ENCODE measurements around the gene LRRC59.

Gene LRRC59

DNA sequence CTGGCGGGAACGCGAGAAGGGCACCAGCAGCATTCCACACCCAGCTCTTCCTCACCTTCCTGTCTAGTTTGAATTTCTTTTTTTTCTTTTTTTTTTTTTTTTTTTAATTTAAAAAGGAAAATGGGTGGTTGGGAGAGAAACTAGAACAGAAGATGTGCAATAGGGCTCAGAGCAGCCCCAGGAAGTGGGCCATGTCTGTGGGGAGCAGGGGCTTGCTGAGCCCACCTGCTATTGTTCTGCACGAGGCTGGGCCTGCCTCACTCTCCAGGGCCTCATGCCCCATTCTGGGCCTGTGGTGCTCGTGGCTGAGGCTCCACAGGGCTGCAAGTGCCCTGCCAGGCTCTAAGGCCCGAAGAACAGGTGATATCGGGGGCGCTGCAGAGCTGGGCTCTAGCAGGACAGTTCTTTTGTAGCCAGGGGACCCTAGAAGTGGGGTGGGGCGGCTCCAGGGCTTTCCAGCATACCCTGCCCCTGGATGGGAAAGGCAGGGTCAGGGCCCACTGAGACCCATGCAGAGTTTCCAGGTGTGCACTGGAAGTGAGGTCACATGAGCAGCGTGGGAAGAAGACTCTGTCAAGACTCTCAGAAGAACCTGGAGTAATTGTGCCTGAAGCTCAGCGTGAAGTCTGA is 36.7 kb downstream of the LRRC59 start:
- DNase-seq = no peak

DNA sequence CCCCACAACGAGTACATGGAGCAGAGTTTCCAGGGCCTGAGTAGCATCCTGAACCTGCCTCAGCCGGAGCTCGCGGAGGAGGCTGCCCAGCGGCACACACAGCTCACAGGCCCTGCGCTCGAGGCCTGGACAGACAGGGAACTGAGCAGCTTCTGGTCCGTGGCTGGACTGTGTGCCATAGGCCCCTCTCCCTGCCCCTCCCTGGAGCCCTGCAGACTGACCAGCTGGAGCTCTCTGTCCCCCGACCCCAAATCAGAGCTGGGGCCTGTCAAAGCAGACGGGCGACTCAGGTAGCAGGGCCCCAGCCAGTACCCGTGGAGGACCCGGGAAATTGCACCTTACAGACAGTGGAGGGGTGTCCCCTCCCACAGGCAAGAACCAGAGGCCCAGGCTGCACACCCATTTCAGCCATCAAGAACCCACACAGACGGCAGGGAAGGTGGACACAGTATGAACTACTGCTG is 37.3 kb downstream of the LRRC59 start:
- DNase-seq = no peak

DNA sequence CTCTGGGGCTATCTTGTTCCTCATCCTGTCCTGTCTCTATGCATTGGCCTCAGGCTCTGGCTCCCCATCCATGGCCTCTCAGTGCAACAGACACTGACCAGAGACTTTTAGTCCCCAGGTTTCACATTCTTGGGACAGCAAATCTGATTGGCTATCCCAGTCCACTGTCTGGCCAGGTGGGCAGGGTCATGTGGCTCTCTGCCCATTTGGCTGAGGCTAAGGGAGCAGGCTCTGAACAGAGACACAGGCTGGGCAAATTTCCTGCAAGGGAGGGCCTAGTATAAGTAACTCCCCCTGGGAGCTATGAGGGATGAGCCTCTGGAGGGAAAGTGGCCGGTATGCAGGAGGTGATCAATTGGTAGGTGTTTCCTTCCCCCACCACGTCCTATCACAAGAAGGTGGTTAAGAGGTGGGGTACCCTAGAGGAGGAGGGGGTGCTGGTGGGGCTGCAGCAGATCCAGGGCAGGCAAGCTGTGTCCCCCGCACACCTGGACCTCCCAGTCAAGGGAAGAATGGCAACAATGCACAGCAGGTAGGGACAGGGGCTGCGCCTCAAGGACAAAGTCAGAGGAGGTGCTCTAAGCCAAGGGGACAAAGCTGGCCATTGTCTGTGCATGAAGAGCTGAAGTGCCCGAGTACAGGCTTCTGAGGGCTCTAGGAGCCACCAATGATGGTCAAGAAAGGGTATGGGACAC is 38.2 kb downstream of the LRRC59 start:
- DNase-seq = no peak

DNA sequence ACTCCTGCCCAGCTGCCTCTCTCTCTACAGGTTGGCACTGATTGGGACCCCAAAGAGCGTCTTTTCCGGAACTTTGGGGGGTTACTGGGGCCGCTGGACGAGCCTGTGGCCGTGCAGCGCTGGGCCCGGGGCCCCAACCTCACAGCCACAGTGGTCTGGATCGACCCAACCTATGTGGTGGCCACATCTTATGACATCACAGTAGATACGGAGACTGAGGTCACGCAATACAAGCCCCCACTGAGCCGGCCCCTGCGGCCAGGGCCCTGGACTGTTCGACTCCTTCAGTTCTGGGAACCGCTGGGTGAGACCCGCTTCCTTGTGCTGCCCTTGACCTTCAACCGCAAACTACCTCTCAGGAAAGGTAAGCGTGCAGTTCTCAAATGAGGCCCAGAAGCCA is 39.1 kb downstream of the LRRC59 start:
- no peak for DNase-seq

DNA sequence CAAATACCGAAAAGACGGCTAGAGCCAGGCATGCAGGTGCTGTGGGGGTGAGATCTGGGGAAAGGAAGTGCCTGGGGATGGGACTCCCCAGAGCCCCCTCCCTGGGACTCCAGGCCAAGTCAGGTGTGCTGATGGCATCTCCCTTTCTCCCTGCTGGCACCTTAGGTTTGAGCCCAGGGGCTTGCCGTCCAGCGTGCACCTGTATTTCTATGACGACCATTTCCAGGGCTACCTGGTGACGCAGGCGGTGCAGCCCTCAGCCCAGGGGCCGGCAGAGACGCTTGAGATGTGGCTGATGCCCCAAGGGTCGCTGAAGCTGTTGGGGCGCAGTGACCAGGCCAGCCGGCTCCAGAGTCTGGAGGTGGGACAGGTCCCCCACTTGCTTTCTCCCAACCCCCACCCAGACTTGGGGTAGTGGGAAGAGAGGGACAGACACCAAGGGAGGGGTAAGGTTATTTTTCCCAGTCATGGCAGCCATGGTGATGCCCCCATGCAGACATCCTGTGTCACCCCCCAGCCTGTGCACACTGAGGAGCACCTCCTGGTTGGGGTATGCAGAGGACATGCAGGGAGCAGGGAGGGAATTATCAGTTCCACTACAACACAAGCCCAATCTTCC is 40.3 kb downstream of the LRRC59 start:
- DNase-seq = no peak

DNA sequence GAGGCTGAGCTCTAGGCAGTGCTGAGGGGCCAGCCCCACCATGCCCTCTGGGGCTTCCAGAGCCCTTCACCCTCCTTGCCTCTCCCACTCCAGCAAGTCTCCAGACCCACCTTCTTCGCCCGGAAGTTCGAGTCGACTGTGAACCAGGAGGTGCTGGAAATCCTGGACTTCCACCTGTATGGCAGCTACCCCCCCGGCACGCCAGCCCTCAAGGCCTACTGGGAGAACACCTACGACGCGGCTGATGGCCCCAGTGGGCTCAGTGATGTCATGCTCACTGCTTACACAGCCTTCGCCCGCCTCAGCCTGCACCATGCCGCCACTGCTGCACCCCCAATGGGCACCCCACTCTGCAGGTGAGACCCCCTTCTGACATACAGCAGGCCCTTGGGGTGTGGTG is 40.9 kb downstream of the LRRC59 start:
- DNase-seq = no peak

DNA sequence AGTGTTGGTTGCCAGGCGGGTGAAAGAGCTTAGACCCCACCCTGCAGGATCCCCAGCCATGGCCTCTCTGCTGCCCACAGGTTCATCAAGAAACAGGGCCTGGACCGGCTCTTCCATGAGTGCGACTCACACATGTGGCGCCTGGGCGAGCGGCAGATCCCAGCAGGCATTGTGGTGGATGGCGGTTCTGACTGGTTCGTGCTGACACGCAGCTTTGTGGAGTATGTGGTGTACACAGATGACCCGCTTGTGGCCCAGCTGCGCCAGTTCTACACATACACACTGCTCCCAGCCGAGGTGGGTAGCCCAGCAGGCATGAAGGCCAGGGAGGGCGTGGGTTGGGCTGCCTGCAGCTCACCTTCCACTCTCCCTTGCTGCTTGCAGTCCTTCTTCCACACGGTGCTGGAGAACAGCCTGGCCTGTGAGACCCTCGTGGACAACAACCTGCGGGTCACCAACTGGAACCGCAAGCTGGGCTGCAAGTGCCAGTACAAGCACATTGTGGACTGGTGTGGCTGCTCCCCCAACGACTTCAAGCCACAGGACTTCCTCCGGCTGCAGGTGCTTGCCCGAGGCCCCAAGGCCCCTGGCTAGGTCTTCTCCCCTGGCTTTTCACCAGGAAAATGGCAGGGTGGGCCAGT is 41.5 kb downstream of the LRRC59 start:
- no peak for DNase-seq

DNA sequence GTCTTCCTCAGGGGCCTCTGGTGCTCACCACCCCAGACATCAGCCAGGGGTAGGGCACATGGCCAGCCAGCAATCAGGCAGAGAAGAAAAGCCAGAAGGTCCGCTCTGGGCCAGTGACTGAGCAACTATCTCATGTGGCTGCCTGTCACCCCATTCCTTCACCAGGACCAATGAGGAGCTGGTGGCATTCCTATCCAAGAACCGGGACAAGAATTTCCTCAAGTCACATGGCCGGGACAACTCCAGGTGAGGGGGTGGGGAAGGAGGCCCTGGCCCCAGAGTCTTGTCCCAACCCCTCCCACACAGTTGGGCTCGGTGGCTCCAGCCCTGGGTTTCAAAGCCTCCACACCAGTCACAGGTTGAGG is 42.0 kb downstream of the LRRC59 start:
- no peak for DNase-seq

DNA sequence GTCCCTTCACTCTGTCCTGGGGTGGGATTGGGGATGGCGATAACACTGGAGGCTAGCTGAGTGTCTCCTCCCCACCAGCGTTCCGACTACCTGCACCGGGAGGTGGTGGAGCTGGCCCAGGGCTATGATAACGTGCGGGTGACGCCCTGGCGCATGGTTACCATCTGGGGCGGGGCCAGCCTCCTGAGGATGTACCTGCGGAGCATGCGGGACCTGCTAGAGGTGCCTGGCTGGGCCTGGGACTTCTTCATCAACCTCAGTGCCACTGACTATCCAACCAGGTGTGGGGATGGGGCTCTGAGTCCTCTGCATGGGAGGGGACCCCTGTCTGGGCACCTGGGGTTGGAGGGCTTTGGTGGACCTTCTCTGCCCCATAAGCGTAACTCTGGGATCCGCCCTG is 42.5 kb downstream of the LRRC59 start:
- DNase-seq = no peak

DNA sequence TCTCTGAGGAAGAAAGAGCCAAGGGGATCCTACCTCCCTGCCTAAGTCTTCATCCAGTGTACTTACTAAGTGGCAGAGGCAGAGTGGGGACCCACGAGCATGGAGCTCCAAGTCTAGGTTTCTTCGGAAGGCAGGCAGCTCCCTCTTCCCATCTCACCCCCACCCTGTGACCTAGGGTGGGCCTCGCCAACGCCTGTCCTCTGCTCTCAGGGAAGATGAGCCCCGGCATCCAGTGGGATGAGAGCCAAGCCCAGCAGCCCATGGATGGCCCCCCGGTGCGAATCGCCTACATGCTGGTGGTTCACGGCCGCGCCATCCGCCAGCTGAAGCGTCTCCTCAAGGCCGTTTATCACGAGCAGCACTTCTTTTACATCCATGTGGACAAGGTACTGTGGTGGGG is 43.1 kb downstream of the LRRC59 start:
- DNase-seq = no peak

DNA sequence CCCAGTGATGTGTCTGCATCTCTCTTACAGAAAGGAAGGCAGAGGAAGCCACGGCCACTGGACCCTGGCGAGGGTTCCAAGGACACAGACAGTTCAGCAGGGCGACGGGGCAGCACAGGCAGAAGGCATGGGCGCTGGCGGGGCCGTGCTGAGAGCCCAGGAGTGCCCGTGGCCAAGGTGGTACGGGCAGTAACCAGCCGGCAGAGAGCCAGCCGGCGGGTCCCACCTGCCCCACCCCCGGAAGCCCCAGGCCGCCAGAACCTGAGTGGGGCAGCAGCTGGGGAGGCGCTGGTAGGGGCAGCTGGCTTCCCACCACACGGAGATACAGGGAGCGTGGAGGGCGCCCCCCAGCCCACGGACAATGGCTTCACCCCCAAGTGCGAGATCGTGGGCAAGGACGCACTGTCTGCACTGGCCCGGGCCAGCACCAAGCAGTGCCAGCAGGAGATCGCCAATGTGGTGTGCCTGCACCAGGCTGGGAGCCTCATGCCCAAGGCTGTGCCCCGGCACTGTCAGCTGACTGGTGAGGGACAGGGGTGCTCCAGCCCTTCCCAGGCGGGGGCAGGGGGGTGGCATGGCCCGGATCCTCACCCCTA is 43.6 kb downstream of the LRRC59 start:
- DNase-seq = no peak

DNA sequence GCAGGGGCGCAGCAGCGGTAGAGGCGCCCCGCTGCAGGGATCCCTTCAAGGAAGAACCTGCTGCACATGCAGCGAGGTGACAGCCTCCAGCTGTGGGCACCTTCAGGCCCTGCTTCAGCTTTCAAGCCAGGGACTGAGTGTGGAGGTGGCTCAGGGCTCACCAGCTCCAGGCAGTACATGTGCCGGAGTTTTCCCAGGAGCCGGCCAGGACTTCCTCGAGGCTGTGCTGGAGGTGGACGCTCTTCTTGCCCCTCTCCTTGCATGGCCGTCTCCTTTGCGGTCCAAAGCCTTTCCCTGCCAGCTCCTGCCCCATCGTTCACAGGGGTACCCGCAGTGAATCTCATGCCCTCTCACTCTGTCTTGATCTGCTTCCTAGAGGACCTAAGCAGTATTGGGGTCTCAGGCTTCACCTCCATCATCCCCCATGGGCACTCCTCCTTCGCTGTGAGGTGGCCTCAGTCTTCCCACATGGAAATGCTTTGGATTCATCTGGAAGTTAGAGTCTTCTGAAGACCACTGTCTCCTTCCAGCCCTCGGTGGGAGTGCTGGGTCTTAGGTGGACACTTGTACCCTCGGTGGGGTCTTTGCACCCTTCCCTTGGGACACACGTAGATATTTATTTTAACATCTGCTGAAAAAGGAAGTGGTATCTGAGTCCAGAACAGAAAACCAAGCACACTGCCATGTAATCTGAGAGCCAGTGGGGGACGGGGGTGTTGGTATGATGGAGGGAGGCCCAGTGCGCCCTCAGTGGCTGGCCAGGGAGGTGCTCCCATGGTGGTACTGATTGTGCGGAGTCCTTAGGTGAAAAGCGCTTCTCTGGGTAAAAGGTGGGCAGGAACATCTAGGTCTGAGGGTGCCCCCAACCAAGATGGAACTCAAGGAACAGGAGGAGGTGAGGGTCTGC is 44.4 kb downstream of the LRRC59 start:
- DNase-seq = no peak

DNA sequence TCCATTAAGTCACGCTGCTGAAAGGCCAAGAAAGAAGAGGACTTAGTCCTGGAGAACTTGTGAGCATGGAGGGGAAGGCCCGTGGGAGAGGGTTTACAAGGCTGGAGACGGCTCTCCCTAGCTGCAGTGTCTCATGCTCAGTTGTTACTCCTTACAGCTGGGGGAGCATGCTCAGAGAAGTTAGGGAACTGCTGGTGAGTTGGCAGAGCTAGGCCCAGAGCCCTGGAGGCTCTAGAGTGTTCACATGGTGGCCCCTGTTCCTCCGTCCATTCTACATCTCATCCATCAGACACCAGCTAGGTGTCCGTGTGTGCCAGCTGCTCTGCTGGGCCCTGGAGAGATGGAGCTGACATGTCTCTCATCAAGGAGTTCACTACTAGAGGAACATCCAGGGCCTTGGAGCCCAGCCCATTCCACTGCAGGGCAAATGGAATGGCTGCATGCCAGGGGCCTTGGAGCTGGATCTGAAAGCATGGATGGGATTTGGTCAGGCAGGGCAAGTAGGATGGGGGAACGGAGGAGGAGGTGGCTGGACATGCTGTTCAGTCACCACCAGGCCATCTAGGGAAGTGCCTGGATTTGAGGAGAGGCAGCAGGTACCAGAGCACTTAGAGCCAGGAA is 45.1 kb downstream of the LRRC59 start:
- DNase-seq = no peak

DNA sequence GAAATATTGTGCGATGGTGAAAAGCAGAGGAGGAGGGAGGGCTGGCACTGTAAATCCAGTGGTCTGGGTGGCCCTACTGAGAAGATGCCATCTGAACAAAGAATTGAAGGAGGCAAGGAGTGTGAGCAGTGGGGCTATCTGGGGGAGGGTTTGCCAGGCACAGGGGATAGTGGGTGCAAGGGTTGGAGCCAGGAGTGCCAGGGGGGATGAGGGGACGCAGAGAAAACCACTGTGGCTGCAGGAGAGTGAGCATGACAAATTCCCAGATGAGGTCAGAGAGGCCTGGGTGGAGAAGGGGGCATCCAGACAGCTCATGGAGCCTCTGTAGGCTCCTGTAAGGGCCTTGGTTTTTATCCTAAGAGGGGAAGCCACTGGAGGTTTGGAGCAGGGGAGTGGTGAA is 46.6 kb downstream of the LRRC59 start:
- DNase-seq = no peak

DNA sequence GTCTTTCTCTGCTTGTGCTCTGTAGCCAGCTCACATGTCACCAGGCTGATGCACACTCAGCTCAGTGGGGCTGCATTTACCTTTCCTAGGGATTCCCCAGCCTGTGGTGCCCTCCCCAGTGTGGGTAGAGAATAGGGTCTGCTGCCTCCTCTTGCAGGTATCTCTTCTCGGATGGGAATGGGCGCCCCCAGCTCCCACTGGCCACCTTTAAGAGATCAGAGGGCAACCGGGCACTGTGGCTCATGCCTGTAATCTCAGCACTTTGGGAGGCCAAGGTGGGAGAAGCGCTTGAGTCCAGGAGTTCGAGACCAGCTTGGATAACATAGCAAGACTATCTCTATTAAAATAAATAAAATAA is 48.1 kb downstream of the LRRC59 start:
- DNase-seq = no peak

DNA sequence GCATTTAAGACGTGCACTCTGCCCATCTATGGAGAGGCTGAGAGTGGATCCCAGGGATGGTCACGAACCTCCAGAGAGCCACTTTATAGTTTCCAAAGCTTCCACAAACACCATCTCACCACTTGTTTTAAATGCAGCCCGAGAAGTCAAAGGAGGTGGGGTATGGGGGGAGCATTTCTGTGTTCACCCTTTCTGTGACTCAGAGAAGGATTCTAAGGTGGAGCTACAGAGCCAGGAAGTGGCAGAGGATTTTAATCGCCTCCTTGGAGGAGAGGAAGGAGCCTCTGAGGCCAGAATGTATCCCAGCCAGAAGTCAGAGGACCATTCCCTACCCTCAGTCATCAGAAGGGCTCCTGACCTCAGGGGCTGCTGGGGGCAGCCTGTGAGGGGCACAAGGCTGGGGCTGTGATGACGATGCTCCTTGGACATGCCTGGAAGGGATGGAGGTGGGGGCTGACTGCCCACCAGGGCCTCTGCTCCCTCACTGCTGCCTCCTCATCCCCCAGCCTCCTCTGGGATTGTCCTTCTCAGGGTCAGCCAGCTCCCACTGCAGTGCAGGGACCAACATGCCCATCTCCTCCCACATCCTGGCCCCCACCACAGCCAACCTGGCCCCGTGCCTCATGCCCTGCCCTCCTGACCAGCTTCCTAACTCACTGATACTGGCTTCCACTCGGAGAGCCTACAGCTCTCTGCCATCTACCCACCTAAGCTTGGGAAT is 48.6 kb downstream of the LRRC59 start:
- DNase-seq = peak; percentile 61

DNA sequence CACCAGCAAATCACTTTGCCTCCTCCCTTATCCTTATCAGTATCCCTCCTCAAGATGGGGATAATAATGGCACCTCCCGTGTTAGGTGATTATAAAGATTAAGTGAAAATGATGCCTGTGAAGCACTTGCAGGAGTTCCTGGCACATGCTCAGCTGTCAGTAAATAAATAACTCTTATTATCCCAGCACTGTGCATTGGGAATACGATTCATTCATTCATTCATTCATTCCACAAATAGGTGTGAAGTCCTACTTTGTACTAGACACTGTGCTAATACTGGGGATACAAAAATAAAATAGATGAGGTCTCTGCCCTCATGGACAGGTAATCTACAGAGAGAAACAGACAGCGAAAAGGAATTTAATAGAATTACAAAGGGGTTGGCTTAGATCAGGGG is 49.4 kb downstream of the LRRC59 start:
- DNase-seq = no peak

DNA sequence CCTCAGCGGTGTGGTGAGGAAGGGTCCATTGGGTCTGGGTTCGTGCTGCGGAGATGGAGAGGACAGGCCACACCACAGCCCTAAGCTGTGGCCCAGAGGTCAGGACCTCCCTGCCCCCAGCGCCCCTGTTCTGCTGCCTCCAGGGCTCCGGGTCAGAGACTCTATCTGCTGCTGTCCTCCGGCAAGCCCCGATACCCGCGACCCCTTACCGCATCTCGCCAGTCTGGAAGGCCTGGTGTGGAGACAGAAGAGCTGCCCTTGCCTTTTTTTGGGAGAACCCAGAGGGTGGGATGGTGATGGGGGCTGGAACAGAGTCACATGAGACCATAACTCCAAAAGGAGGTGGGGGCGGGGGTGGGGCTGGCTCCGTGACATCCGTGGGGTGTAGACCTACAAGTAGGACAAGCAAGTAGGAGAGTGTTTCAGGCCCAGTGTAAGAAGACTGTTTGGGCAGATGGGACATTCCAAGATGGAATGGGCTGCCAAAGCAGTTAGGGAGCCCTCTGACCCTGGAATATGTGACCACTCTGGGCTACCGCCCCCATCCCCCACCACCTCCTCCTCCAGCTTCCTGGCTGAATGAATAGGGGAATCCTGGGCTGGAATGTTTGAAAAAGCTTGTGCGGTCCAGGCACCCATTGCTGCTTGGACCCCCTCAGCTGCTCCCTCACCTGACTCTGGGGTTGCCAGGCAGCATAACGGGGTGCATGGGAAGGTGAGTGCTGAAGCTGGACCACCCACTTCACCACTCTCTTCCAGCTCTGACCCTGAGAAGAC is 50.0 kb downstream of the LRRC59 start:
- no peak for DNase-seq

DNA sequence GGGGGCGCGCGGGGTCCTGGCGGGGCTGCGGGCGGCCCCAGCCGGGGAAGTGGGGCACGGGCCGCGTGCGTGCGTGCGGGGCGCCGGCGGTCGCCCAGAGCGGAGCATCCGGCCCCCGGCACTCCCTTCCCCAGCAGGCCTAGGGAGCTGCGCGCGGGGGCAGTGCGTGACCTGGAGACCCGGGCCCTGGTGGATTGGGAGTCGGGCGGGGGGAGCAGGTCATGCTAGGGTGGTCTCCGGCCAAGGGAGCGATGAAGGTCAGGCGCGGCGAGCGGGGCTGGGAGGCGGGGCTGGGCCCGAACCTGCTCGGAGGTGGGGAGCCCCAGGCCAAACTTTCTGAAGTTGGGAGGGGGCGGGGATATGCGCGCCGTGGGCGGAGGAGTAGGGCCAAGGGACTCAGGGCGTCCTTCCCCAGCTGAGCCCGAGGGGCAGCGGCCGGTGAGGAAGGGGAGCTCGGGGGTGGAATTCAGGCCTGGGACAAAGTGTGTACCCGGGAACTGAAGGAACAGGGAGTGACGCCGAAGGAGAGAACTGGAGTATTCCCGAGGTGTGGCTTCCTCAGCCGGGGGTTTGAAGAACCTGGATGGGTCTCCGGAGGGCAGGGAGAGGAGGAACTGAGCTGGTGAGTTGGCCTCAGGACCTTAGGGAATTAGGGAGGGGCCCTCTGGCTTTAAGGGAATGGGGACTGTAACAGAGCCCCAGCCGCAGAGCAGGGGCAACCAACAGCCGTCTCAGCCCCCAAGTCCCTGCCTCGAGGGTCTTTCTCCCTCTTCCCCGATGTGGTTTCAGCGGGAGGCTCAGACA is 50.8 kb downstream of the LRRC59 start:
- DNase-seq = peak; percentile 20

Measured in fibroblast of skin of right biceps (primary cell).